ENCODE data around the gene ZNF266.

- TF ChIP-seq POLR2AphosphoS5 (IDR thresholded peaks at IDR 0.05; ENCODE audit: low read depth, low read length) (no peak), TAF1 (IDR thresholded peaks at IDR 0.05; ENCODE audit: borderline replicate concordance, insufficient read depth, low read length) (no peak), SIN3A (IDR thresholded peaks at IDR 0.05; ENCODE audit: borderline replicate concordance, insufficient read depth, low read length) (no peak)
- TF ChIP-seq, protein P1, sequence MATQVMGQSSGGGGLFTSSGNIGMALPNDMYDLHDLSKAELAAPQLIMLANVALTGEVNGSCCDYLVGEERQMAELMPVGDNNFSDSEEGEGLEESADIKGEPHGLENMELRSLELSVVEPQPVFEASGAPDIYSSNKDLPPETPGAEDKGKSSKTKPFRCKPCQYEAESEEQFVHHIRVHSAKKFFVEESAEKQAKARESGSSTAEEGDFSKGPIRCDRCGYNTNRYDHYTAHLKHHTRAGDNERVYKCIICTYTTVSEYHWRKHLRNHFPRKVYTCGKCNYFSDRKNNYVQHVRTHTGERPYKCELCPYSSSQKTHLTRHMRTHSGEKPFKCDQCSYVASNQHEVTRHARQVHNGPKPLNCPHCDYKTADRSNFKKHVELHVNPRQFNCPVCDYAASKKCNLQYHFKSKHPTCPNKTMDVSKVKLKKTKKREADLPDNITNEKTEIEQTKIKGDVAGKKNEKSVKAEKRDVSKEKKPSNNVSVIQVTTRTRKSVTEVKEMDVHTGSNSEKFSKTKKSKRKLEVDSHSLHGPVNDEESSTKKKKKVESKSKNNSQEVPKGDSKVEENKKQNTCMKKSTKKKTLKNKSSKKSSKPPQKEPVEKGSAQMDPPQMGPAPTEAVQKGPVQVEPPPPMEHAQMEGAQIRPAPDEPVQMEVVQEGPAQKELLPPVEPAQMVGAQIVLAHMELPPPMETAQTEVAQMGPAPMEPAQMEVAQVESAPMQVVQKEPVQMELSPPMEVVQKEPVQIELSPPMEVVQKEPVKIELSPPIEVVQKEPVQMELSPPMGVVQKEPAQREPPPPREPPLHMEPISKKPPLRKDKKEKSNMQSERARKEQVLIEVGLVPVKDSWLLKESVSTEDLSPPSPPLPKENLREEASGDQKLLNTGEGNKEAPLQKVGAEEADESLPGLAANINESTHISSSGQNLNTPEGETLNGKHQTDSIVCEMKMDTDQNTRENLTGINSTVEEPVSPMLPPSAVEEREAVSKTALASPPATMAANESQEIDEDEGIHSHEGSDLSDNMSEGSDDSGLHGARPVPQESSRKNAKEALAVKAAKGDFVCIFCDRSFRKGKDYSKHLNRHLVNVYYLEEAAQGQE (IDR thresholded peaks at IDR 0.05; ENCODE audit: insufficient read depth in 1 of 2, low read depth in 2 of 2, low read length in 2 of 2): no peak
Measured at GRCh38 chr19:9456018-9456689, 20.8 kb upstream of the ZNF266 start.
